Gastrocnemius medialis (tissue), 4 donors: ENCODE results near the gene APAF1. TPM values are rescaled to one million over a fixed set of nuclear protein-coding genes. Genes with fewer than 3 reads are reported as not detected.
"Not testable (repeated sequence)": the region's sequence is repeated elsewhere in the genome, so short reads cannot be mapped to it uniquely, and the experiment has no call there.

Experiments used
- ATAC-seq, 2 donors: fragments of 150-250 bp; one replicate each; pipeline ENCODE4 v1.9.1; 2016
- DNase-seq, 2 donors: peaks; one replicate each; pipeline ENCODE4 v3.0.0-alpha.2; 2019
- H3K27ac ChIP-seq, 4 donors: fragments of 200-600 bp; sonication (generic); 1 replicate in 1 of 4; 2 replicates in 3 of 4; pipeline ENCODE4 v1.5.1; 2016 to 2018; ENCODE audit warnings: mild to moderate bottlenecking in 2 of 4, moderate library complexity in 1 of 4
- H3K27me3 ChIP-seq, 3 donors: fragments of 200-600 bp; sonication (generic) in 2 of 3; 1 replicate in 1 of 3; 2 replicates in 2 of 3; pipeline versions ENCODE4 v1.5.1 to v1.6.0; 2016 to 2019; ENCODE audit warnings: mild to moderate bottlenecking in 1 of 3, moderate library complexity in 1 of 3
- H3K36me3 ChIP-seq, 2 donors: fragments of 200-600 bp; sonication (generic) in 1 of 2; one replicate each; pipeline ENCODE4 v1.5.1; 2017 to 2018
- H3K4me1 ChIP-seq, 2 donors: fragments of 200-600 bp; sonication (generic) in 1 of 2; one replicate each; pipeline ENCODE4 v1.5.1; 2016 to 2017; ENCODE audit warnings: mild to moderate bottlenecking in 2 of 2
- H3K4me3 ChIP-seq, 4 donors: fragments of 200-600 bp; sonication (generic) in 3 of 4; 1 replicate in 1 of 4; 2 replicates in 3 of 4; pipeline ENCODE4 v1.5.1; 2016 to 2019; ENCODE audit warnings: mild to moderate bottlenecking in 2 of 4
- H3K9me3 ChIP-seq, 3 donors: fragments of 200-600 bp; sonication (generic) in 2 of 3; 1 replicate in 1 of 3; 2 replicates in 2 of 3; pipeline ENCODE4 v1.5.1; 2016 to 2019
- POLR2A ChIP-seq, 2 donors: fragments of 450-650 bp; IDR thresholded peaks; one replicate each; pipeline ENCODE4 v1.6.1; 2017; ENCODE audit warnings: antibody characterized with exemption in 2 of 2, mild to moderate bottlenecking in 2 of 2, moderate library complexity in 2 of 2
- in situ Hi-C, 4 donors: fragments of 200-750 bp; cut with MboI; loops; one replicate each; pipeline versions ENCODE4 v1.15.0 to v1.8.0; 2017; ENCODE audit warnings: low sequenced_read_pairs in 4 of 4
- intact Hi-C: fragments of 100-400 bp; cut with DNase I; formaldehyde crosslinking; loops from one replicate; pipeline ENCODE4 v1.15.1; 2023; ENCODE audit warnings: low total_unique reads
- total RNA-seq, 4 donors: library from RNA; depleted of rRNA; stranded (reverse); fragments of >200 nt; gene quantifications; one replicate each; pipeline versions ENCODE4 v1.1.0 to v1.2.3, GENCODE V29; 2016
- TF ChIP-seq, protein P1 (sequence below), 5 experiments: fragments of 450-650 bp in 3 of 5; fragments of 200-600 bp in 2 of 5; sonication (generic) in 2 of 5; IDR thresholded peaks in 4 of 5; conservative IDR thresholded peaks in 1 of 5; 1 replicate in 4 of 5; 2 replicates in 1 of 5; pipeline ENCODE4 v1.5.1; 2016 to 2019; ENCODE audit warnings: antibody characterized with exemption in 5 of 5, mild to moderate bottlenecking in 3 of 5, moderate library complexity in 3 of 5

The APAF1 gene
- total RNA-seq, 4 donors from 2014 or later = 5.8 to 11.5 (median 7.0) TPM

DNA sequence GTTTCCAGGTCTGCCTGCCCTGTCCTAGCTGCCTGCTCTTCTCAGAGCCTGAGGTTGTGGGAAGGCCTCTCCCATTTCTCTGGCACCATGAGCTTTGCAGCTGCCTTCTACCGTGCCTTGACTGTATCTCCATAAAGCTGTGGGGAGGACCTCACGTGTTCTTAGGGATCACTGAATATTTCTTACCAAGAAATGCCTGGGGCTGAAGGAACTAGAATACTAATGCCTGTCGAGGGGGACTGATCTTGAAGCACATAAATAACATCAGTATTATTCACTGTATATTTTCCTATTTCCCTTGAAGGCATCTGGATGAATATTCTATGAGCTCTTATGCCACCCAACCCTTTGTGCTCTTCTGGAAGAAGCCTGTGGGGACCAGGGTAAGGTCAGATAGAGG is 103.4 kb downstream of the APAF1 start:
- intact Hi-C loops (no loop called here), in situ Hi-C loops (loop anchor here in 1 of 4 donors (25.0 kb wide), 2 partner anchors 89 to 239 kb away; no protein-coding TSS in a partner anchor)
- no peaks in the 10 kb centered on the region for H3K36me3 ChIP-seq
- no peaks in the 10 kb centered on the region for H3K9me3 ChIP-seq
- H3K27me3 ChIP-seq = peaks cover 0 to 5% (median 0%) of the 10 kb centered on the region in 3 donors
- DNase-seq (no peak), ATAC-seq (no peak)
- no peak for TF ChIP-seq POLR2A (IDR thresholded peaks at IDR 0.05)
- TF ChIP-seq, protein P1, sequence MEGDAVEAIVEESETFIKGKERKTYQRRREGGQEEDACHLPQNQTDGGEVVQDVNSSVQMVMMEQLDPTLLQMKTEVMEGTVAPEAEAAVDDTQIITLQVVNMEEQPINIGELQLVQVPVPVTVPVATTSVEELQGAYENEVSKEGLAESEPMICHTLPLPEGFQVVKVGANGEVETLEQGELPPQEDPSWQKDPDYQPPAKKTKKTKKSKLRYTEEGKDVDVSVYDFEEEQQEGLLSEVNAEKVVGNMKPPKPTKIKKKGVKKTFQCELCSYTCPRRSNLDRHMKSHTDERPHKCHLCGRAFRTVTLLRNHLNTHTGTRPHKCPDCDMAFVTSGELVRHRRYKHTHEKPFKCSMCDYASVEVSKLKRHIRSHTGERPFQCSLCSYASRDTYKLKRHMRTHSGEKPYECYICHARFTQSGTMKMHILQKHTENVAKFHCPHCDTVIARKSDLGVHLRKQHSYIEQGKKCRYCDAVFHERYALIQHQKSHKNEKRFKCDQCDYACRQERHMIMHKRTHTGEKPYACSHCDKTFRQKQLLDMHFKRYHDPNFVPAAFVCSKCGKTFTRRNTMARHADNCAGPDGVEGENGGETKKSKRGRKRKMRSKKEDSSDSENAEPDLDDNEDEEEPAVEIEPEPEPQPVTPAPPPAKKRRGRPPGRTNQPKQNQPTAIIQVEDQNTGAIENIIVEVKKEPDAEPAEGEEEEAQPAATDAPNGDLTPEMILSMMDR (IDR thresholded peaks at IDR 0.05 in 4 of 5, conservative IDR thresholded peaks at IDR 0.05 in 1 of 5) = no peak
- H3K4me1 ChIP-seq = peaks cover 0 to 3% of the 10 kb centered on the region in 2 donors
- no peak overlapping the region for H3K27ac ChIP-seq
- H3K4me3 ChIP-seq = no peak overlapping the region

DNA sequence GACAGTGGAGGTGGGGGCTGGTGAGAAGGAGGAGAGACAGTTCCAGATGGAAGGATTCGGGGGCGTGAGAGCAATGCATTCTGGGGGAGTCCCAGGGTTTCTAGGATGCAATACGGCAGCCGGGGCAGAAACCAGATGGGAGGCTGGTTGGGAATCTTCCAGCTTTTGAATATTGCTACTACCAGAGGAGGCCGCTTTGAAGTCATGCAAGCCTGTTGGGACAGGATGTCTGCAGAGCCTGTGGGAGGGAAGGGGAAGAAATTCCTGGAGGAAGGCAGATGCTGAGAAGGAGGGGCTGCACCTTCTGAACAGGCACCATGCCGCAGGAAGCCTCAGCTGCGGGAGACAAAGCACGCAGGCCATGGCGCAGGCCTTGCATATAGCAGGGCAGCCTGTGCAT is 105.4 kb downstream of the APAF1 start:
- in situ Hi-C loops = no loop called here
- DNase-seq (no peak), ATAC-seq (no peak)
- no peaks in the 10 kb centered on the region for H3K36me3 ChIP-seq
- H3K9me3 ChIP-seq = no peaks in the 10 kb centered on the region
- peaks cover 0 to 5% (median 0%) of the 10 kb centered on the region in 3 donors for H3K27me3 ChIP-seq
- TF ChIP-seq, protein P1 (IDR thresholded peaks at IDR 0.05 in 4 of 5, conservative IDR thresholded peaks at IDR 0.05 in 1 of 5) = no peak
- no peak for TF ChIP-seq POLR2A (IDR thresholded peaks at IDR 0.05)
- no peak overlapping the region for H3K4me3 ChIP-seq
- intact Hi-C loops = no loop called here
- no peak overlapping the region for H3K27ac ChIP-seq
- H3K4me1 ChIP-seq = peaks cover 0 to 1% of the 10 kb centered on the region in 2 donors

DNA sequence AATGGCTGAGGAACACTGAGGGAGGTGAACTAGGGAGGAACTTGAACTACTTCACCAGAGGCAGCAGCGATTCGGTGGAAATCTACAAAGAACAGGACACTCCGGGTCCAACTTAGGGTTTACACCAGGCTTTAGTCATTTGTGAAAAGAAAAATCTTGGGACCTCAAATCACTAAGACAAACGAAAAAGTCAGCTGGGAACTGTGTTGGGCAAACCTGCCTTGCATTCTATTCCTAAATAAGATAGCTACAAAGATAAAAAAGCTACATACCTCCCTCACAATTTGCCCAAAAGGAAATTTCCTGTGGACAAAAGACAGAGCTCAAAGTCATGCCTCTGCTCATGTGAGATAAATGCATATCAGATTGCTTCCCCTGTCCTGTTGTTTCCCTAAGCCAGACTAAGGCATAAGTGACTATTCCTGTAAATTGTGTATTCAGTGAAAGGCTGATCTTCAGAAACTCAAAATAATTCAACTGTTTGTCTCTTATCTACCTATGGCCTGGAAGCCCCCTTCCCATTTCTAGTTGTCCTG is 106.6 kb downstream of the APAF1 start:
- H3K4me1 ChIP-seq = no peaks in the 10 kb centered on the region
- H3K36me3 ChIP-seq = no peaks in the 10 kb centered on the region
- H3K27me3 ChIP-seq = peaks cover 0 to 2% (median 0%) of the 10 kb centered on the region in 3 donors
- no peak for DNase-seq
- in situ Hi-C loops (no loop called here), intact Hi-C loops (no loop called here)
- no peak overlapping the region for H3K27ac ChIP-seq
- no peak for TF ChIP-seq POLR2A (IDR thresholded peaks at IDR 0.05)
- TF ChIP-seq, protein P1 (IDR thresholded peaks at IDR 0.05 in 4 of 5, conservative IDR thresholded peaks at IDR 0.05 in 1 of 5) = no peak
- ATAC-seq = no peak
- H3K9me3 ChIP-seq = no peaks in the 10 kb centered on the region
- no peak overlapping the region for H3K4me3 ChIP-seq

DNA sequence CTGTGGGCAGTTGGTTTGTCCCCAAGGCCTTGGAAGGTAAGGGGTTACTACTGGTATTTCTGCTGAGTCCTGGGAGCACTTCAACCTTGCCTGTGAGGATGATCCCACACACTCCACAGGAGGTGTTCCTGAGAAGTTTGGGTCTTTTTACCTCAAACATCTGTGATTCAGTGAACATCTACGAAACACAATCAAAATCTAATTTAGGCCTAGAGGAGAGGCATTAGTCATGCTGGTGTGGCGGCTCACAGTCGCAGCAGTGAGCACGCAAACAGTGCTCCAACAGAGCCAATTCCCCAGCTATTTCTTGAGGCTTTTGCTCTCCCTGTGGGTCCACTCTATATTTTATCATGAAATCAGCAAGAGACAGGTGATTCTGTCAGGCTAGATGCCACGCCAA is 107.6 kb downstream of the APAF1 start:
- Histone ChIP-seq H3K4me1 (peaks cover 0 to 3% of the 10 kb centered on the region in 2 donors), H3K4me3 (no peak overlapping the region), H3K27me3 (no peaks in the 10 kb centered on the region), H3K27ac (no peak overlapping the region), H3K9me3 (no peaks in the 10 kb centered on the region), H3K36me3 (no peaks in the 10 kb centered on the region)
- no peak for ATAC-seq
- intact Hi-C loops (no loop called here), in situ Hi-C loops (no loop called here)
- DNase-seq = no peak
- TF ChIP-seq POLR2A (IDR thresholded peaks at IDR 0.05) = no peak
- TF ChIP-seq, protein P1 (IDR thresholded peaks at IDR 0.05 in 4 of 5, conservative IDR thresholded peaks at IDR 0.05 in 1 of 5) = no peak

DNA sequence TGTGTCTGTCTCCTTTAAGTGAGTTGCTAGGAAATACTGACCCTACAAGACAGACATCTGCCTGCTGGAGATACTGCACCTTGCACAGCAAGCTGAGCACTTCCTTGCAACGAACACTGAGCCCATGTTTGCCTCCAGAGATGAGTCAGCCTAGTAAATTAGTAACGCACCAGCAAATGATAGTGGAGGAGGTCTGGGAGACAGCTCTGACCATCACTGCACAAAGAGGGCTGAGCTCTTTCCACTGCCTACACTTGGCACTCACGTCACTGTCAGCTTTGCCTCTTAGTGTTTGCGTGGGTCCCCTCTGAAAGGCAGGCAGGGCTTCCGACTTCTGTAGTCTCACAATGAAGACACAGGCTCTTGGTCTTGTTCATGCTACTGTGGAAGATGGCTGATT is 109.0 kb downstream of the APAF1 start:
- Histone ChIP-seq H3K9me3 (no peaks in the 10 kb centered on the region), H3K4me1 (peaks cover 0 to 3% of the 10 kb centered on the region in 2 donors), H3K27ac (no peak overlapping the region), H3K27me3 (no peaks in the 10 kb centered on the region), H3K4me3 (no peak overlapping the region), H3K36me3 (no peaks in the 10 kb centered on the region)
- intact Hi-C loops (no loop called here), in situ Hi-C loops (no loop called here)
- TF ChIP-seq, protein P1 (IDR thresholded peaks at IDR 0.05 in 4 of 5, conservative IDR thresholded peaks at IDR 0.05 in 1 of 5) = no peak
- no peak for TF ChIP-seq POLR2A (IDR thresholded peaks at IDR 0.05)
- DNase-seq (no peak), ATAC-seq (no peak)

DNA sequence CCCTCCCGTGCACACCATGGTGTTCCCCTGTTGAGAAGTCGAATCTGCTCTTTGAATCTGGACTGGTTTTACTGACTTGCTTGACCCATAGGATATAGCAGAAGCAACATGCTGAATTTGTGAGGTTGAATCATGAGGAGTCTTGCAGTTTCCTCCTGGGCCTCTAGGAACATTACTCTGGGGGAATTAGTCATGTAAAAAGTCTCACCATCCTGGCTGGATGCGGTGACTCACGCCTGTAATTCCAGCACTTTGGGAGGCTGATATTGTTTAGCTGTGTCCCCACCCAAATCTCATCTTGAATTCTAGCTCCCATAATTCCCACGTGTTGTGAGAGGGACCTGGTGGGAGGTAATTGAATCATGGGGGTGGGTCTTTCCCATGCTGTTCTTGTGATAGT is 110.8 kb downstream of the APAF1 start:
- H3K9me3 ChIP-seq, DNase-seq, in situ Hi-C loops, H3K36me3 ChIP-seq, H3K27me3 ChIP-seq, ATAC-seq, H3K27ac ChIP-seq, intact Hi-C loops, H3K4me3 ChIP-seq, H3K4me1 ChIP-seq: not testable (repeated sequence)
